NOMO-1 treated with DMSO at 0.1 percent for 48 hours (cell line): ENCODE measurements around the gene MRPL41.
"Not testable (repeated sequence)": the region's sequence is repeated elsewhere in the genome, so short reads cannot be mapped to it uniquely, and the experiment has no call there.

ENCODE experiments used
- DNase-seq: peaks from one replicate; lab custom pipeline; 2025; ENCODE audit not compliant: unreplicated experiment; lab: John Stamatoyannopoulos, UW

MRPL41 gene

GRCh38 chr9:137550958-137551263 is 768 bp upstream of the MRPL41 start:
- not testable (repeated sequence) for DNase-seq

- DNase-seq: peak; percentile 35
These were observed 516 bp downstream of the MRPL41 start for GRCh38 chr9:137552022-137552768.

GRCh38 chr9:137553654-137554053 is 2.0 kb downstream of the MRPL41 start:
- DNase-seq: not testable (repeated sequence)

- DNase-seq: no peak
These were observed 2.7 kb downstream of the MRPL41 start for GRCh38 chr9:137554349-137554748.

GRCh38 chr9:137555179-137555578 is 3.5 kb downstream of the MRPL41 start:
- DNase-seq: no peak

- DNase-seq: no peak
These were observed 4.6 kb downstream of the MRPL41 start for GRCh38 chr9:137556069-137556838.

- no peak for DNase-seq
These were observed 6.4 kb downstream of the MRPL41 start for GRCh38 chr9:137558127-137558526.

- no peak for DNase-seq
These were observed 12.5 kb downstream of the MRPL41 start for GRCh38 chr9:137564134-137564533.

GRCh38 chr9:137564817-137565411 is 13.2 kb downstream of the MRPL41 start:
- DNase-seq: peak; percentile 12

GRCh38 chr9:137568445-137568844 is 16.8 kb downstream of the MRPL41 start:
- DNase-seq: not testable (repeated sequence)

GRCh38 chr9:137569609-137570203 is 18.0 kb downstream of the MRPL41 start:
- no peak for DNase-seq

- no peak for DNase-seq
These were observed 18.9 kb downstream of the MRPL41 start for GRCh38 chr9:137570566-137570965.

GRCh38 chr9:137574192-137574591 is 22.5 kb downstream of the MRPL41 start:
- no peak for DNase-seq

- peak; percentile 45 for DNase-seq
These were observed 23.7 kb downstream of the MRPL41 start for GRCh38 chr9:137575364-137575715.

GRCh38 chr9:137575716-137576411 is 24.2 kb downstream of the MRPL41 start:
- DNase-seq: peak; percentile 70

GRCh38 chr9:137578518-137579258 is 27.0 kb downstream of the MRPL41 start, which contains the start of gene DPH7:
Gene DPH7, minus strand, starts transcription at chr9:137578925. Its CDS starts 148 bp downstream, at chr9:137578777.
- DNase-seq: peak; percentile 88

- DNase-seq: no peak
These were observed 27.6 kb downstream of the MRPL41 start for GRCh38 chr9:137579259-137579604.

- no peak for DNase-seq
These were observed 28.7 kb downstream of the MRPL41 start for GRCh38 chr9:137580209-137580953.

GRCh38 chr9:137580954-137581322 is 29.3 kb downstream of the MRPL41 start:
- no peak for DNase-seq
